Dermis blood vessel endothelial cell (primary cell): Measurements from ENCODE around the gene CDH5. TPM values are rescaled to one million over a fixed set of nuclear protein-coding genes. Genes with fewer than 3 reads are reported as not detected.

Source experiments
- DNase-seq: peaks from one replicate; pipeline ENCODE4 v3.0.0; 2010
- total RNA-seq: library from RNA; depleted of rRNA; stranded (reverse); fragments of >200 nt; gene quantifications from 2 replicates; pipeline ENCODE4 v1.2.3, GENCODE V29; 2014

The CDH5 gene
- total RNA-seq, 1 donor from 2014 or later = 713 TPM

DNA sequence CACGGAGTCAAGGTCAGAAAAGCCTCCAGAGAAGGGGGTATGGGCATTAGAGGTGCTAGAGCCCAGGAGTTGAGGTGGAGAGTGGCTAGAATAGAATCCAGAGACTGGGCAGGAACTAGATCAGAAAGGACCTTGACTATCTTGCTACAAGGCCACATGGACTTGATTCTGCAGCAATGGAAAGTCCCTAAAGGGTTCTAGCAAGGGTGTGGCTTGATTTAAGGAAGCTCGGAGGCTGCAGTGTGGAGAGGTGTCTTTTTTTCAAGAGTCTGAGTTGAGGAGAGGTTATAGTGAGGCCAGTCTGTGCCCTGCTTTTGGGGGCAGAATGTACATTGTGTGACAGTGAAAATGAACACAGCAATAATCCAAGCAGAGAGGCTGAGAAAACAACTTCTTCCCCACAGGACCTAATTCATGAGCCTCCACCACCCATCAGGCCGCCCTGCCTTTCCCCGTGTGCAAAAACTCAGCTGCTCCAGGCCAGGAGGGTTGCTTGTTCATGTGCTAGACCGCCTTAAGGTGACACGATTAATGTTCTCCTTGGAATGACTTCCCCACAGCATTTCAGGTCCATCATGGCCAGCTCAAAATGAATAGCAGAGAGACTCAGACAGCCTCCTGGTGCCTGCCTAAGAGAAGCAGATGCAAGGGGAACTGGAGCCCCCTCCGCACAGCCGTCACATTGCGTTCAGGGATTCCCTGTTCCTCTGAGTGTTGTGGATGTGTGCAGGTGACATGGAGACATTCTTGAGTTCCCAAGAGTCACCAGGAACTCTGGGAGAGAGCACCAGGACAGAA lies 51.9 kb downstream of the CDH5 start:
- no peak for DNase-seq

DNA sequence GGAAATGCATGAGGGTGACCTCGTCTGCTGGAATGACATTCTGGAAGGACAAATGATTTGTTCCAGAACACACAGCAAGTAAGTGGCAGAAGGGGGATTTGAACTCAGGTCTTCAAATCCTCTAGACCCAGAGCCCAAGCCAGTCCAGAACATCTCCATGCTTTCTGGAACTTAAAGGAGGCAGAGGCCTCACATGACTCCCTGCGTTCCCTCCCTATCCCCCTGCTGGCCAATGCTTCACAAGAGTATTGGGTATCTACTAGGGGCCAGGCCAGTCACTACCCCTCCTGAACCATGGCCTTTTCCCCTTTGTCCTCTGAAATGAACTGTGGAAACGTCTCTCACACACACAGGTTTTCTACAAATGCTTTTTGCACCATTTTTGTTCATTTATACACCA lies 53.0 kb downstream of the CDH5 start:
- DNase-seq = no peak

DNA sequence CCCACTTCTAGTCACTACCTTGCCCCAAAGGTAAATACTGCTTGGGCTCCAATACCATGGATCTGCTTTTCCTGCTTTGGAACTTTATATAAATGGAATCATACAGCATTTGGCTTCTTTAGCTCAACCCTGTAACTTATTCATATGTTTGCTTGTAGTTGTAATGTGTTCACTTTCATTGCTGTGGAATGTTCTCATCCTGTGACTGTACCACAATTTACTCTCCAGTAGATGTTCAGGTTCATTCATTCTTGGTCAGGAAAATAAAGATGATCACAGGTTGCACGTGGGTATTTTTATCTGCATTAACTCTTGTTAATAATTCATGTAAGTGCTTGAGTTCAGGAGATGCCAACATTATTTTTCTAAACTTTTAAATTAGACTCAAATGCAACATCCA lies 53.9 kb downstream of the CDH5 start:
- no peak for DNase-seq

- no peak for DNase-seq
These were observed 55.4 kb downstream of the CDH5 start for GRCh38 chr16:66421891-66422290.

DNA sequence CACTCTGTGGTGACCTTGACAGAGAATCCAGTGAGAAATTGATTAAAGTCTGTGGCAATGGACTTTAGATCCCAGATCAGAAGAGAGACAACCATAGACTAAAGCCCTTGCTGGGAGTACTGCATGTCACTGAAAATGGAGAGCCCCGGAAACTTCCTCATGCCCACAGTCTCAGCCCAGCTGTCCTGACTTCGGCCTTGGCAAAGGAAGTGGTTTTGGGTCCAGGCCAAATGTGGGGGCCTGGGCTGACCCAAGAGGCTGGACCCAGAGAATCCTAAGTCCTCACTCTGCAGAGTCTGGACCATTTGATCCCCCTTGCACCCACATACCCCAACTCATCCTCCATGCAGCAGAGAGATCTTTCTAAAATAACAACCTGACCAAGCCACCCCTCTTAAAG lies 55.9 kb downstream of the CDH5 start:
- DNase-seq = no peak

DNA sequence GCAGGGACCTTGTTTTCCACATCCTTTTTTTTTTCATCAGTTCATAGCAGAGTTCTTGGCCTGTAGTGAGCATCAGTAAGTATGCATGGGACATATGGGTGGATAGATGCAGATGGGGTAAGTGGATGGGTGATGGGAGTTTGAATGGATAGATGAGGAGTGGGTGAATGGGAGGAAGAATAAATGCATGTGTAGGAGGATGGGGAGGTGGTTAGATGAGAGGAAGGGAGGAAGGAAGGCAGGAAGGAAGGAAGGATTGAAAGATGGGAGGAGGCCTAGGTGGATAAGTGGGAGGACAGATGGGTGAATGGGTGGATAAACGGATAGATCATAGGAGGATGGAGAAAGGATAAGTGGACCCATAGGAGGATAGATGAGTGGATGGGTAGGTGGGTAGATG lies 56.7 kb downstream of the CDH5 start:
- no peak for DNase-seq

DNA sequence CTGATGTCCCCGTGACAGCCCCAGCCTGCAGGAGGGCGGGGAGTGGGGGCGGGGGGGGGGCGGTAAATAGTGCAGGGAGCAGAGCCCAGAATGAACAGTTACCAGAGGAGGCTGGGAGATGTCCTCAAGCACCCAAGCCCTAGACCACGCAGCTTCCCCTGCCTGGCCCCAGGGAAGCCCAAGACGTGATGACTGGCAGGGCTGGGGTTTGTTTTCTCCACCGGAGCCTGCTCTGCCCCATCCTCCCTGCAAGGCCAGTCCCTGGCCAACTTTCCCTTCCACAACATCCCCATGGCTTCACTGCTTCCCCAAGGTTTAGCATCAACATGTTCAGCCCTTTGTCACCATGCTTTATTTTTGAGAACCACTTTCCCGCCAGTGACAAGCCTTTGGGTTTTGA lies 59.2 kb downstream of the CDH5 start:
- DNase-seq = no peak

- peak; percentile 20 for DNase-seq
These were observed 59.9 kb downstream of the CDH5 start for GRCh38 chr16:66426112-66427035.

DNA sequence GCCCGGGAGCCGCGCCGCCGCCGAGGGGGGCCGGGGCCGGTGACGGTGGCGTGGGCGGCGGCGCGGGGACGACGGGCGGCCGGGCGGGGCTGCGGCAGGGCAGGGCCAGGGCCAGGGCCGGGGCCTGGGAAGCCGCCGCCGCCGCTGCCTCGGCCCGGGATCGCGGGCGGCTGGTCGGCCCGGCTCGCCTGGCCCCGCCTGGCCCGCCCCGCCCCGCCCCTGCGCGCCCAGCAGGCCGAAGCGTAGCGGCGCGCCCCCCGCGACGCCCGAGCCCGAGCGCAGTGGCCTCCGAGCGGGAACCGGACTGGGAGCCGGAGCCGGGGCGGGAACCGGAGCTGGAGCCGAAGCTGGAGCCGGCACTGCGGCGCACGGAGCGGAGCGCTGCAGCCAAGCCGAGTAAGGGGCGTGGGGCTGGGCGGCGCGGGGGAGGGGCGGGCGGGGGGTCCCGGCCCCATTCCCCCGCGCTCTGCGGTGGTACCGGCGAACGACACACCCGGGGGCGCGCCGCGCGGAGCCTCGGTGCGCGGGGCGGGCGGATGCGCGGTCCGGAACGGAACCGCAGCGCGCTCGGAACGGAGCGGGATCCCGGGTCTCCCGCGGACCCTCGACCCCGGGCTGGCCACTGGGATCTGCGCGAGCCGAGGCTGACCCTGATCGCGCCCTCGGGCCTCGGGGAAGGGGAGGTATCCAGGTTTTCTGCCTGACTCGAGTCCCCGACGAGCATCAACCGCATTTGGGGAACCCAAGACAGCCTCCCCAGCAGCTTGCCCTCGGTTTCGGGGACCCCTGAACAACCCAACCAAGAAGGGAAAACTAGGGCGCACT lies 60.8 kb downstream of the CDH5 start, which contains the start of gene BEAN1:
BEAN1 (plus strand) TSS at position 260 of the 825 bp plus-strand sequence. CDS start 10,382 bp downstream, outside the sequence.
- DNase-seq = peak; percentile 30

- DNase-seq = no peak
These were observed 61.6 kb downstream of the CDH5 start for GRCh38 chr16:66427871-66428681.

DNA sequence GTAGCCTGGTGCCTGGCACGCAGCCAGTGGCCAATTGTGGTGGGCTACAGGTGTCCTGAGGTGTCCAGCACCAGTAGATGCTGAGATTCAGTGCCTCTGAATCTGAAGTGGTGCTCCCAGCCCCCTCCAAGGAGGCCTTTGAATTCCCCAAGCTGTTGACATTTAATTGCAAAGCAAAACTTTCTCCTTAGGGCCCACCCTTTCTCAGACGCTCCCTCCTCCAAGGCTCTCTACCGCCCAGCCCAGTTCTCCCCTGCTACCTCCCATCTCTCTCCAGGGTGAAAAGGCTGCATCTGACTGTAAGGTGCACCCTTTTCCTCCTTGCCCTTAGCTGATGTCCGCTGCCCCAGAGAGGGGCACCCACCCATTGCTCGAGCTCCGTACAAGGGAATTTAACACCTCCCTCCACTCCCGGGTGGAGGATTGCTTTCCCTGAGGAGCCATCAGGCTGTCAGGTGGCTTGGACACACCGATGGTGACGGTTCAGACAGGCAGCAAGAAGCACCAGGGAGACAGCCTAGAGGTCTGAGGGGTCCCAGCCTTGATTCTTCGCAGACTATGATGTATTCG lies 62.3 kb downstream of the CDH5 start:
- DNase-seq = no peak

DNA sequence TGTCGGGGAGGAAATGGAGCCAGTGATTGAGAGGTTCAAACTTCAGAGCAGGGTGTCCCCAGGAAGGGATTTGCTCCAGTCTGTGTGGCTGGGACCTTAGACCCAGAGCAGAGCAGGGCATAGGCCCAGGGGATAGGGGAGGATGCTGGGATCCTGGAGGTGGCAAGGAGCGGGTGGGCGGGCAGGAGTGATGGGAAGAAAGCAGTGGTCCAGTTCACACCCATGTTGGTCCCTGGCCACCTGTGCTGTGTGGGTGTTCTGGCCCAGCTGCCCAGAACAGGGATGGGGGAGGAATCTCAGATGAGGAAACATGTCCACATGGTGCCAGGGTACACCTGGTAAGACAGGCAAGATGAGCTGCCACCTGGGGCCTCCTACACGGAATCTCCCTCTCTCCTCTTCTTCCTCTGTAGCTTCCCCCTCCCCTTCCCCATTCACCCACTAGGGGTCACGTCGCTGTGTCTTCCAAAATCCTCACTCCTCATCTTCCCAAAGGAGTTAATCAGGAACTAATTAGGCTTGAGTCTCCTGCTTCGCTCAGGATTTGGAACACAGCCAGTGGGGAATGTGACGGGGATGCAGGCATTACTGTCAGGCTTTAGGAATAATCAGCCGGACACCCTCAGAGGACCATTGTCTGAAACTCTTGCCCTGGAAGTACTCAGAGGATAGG lies 62.9 kb downstream of the CDH5 start:
- DNase-seq = no peak

DNA sequence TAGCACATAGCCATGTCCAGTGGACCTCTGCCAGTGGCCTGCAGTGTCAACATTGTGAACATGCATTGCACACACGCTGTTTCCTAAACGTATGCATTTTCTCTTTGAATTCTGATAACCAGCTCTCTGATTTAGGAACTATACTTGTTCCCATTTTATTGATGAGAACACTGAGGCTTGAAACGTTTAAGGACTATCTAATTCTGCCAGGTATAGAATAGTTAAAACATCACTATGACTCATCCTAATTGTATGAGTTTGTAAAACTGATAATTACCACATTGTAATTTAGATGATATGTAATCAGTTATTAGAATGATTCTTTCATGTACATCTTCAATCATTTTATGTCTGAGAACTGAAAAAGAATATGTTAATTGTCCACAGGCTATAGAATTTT lies 63.7 kb downstream of the CDH5 start:
- no peak for DNase-seq

DNA sequence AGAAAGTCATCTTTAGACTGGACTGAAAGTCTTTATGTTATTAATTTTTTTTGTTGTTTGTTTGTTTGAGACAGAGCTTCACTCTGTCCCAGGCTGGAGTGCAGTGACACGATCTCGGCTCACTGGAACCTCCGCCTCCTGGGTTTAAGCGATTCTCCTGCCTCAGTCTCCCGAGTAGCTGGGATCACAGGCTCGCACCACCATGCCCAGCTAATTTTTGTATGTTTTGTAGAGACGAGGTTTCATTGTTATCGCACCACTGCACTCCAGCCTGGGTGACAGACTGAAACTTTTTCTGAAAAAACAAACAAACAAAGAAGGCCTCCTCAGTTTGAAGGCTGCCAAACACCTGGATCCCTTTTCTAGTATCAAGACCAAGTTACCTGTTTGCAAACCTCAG lies 65.3 kb downstream of the CDH5 start:
- no peak for DNase-seq

DNA sequence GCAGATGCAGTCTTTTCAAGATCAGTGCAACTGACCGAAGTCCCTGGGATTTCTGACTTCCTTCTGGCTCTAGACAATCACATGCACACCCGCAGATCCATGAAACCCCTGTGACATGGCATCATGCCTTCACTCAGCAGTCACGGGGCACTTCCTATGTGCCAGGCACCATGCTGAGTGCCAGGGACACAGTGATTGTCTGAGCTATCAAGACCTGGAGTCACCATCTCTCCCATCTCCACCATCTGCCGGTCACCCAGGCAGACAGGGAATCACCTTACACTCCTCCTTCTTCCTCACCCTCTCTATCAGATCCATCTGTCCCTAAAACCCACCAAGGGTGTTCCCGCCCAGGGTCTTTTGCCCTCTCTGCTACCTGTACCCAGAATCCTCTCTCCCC lies 65.9 kb downstream of the CDH5 start:
- DNase-seq = no peak

DNA sequence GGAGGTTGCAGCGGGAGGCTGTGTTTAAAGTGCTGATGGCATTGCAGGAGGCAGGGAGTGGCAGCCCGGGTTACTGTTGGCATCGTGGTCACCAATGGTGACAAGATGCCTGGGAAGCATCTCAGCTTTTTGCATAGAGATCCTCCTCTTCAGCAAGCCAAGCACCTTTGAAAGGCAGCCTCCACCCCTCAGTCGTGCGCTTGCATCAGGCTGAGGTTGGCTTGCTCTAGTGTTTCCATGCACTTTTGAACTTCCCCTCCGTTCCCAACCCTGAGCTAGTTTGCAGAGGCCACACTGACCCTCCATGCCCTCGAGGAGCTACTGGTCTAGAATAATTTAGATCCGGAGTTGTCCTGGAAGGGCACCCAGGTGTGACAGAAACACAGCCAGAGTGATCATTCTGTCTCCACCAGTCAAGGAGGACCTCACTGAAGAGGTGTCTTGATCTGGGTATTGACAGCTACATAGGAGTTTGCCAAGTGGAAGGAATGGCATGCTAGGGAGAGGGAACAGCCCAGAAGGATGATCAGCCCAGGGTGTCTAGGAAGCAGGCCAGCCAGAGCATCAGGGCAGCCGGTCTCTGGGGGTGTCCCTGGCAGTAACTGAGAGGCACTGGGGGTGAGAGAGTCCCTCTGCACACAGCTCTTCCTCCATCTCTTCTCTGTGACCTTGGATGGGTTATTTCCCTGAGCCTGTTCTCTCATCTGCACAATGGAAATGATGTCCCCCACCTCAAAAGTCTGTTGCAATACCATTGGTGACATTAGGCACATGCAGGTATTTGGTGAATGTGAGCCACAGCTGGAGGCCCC lies 68.3 kb downstream of the CDH5 start:
- DNase-seq = no peak

DNA sequence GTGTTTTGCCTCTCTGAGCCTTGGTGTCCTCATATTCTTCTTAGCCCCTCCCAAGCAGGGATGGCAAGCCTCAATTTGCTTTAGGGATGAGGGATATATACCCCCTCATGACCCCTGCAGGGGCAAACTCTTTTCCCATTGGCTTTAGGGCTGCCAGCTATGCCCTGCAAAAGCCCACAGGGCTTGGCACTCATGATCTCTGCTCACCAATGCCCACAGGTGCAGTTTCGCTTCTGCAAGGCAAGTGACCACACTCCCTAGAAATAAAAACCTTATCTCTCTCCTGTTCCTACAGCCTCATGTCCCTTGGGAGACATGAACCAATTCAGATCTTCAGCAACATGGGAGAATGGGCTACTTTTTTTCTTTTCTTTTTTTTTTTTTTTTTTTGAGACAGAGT lies 69.4 kb downstream of the CDH5 start:
- no peak for DNase-seq

- DNase-seq = no peak
These were observed 71.0 kb downstream of the CDH5 start for GRCh38 chr16:66437391-66437945.

- no peak for DNase-seq
These were observed 72.0 kb downstream of the CDH5 start for GRCh38 chr16:66438536-66438935.
